Measurements from ENCODE around the gene CFAP299.

CFAP299 gene

DNA sequence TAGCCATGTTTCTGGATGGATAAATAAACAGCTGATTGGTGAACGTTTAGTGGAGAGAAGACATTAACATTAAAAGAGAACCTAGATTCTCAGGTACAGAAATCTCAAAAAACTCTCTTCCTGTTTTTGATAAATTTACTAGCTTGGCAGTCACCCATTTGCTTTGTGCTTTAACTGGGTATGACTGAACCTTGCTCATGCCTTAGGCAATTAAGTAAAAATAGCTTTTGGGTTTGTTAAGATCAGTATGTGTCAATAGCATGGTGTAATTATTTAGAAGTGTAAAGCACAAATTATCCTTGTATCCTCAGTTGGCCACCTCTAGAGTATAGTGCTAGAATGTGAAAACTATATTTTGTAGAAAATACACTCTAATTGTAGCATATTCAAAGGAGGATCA, 200.0 kb downstream of the CFAP299 start:
- TF ChIP-seq, protein P1, sequence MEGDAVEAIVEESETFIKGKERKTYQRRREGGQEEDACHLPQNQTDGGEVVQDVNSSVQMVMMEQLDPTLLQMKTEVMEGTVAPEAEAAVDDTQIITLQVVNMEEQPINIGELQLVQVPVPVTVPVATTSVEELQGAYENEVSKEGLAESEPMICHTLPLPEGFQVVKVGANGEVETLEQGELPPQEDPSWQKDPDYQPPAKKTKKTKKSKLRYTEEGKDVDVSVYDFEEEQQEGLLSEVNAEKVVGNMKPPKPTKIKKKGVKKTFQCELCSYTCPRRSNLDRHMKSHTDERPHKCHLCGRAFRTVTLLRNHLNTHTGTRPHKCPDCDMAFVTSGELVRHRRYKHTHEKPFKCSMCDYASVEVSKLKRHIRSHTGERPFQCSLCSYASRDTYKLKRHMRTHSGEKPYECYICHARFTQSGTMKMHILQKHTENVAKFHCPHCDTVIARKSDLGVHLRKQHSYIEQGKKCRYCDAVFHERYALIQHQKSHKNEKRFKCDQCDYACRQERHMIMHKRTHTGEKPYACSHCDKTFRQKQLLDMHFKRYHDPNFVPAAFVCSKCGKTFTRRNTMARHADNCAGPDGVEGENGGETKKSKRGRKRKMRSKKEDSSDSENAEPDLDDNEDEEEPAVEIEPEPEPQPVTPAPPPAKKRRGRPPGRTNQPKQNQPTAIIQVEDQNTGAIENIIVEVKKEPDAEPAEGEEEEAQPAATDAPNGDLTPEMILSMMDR (IDR thresholded peaks at IDR 0.05; ENCODE audit: insufficient read depth, missing control alignments): no peak
- FAIRE-seq (no peak), DNase-seq (ENCODE audit: insufficient read length, low spot score) (no peak)

DNA sequence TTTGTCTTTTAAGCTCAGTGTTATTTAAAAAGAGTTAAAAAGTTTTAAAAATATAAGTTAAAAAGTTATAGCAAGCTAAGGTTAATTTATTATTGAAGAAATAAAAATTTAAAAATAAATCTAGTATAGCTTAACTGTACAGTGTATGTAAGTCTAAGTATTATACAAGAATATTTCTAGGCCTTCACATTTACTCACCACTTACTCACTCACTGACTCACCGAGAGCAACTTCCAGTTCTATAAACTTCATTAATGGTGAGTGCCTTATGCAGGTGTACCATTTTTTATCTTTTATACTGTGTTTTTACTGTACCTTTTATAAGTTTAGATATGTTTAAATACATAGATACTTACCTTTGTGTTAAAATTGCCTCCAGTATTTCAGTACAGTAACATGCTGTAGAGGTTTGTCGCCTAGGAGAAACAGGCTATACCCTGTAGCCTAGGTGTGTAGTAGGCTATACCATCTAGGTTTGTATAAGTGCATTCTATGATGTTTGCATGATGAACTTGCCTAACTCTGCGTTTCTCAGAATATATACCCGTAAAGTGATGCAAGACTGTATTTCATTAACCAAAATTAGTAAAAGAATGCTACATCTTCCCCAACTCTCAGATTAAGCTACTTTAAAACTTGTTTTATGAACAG, 202.9 kb downstream of the CFAP299 start:
- no peak for FAIRE-seq

DNA sequence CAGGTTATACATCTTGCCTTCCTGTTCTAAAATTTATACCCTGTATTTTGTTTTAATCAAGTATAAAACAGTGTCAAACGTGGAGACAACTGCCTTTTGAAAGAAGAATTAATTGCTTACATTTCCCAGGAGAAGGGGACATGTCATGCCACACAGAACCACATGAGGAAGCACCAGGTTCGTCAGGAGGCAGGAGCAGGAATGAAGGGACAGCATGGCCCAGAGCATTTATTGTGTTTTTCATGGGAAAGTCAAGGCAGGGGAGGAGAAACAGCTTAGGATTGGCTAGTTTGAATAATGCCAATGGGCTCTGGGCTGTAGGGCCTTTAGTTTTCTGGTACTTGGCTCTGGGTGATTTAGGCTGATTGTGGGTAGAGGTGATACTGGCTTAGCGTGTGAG, 203.7 kb downstream of the CFAP299 start:
- TF ChIP-seq, protein P1 (IDR thresholded peaks at IDR 0.05; ENCODE audit: insufficient read depth, missing control alignments): no peak
- FAIRE-seq (no peak), DNase-seq (ENCODE audit: insufficient read length, low spot score) (no peak)

More for the DNA sequence above, 202.9 kb downstream of the CFAP299 start:
- no peak for DNase-seq (ENCODE audit: insufficient read length, low spot score)
- TF ChIP-seq, protein P1 (IDR thresholded peaks at IDR 0.05; ENCODE audit: insufficient read depth, missing control alignments): no peak

DNA sequence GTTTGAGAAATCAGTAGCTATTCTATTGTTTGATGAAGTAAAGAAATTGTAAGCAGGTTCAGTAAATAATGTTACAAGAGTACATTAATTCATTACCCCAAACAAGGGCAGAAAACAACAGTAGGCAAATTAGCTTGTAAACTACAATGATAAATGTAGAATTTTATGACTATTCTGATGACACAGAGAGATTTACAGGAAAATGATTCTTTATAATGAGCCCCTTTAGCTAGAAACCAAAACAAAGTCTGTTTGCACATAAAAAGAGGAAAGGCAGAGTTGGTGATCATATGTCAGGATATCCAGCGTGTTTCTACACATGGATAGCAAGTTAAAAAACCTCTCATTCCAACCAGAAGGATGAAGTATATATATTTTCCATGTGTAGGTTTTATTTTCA, 204.8 kb downstream of the CFAP299 start:
- TF ChIP-seq, protein P1 (IDR thresholded peaks at IDR 0.05; ENCODE audit: insufficient read depth, missing control alignments): no peak
- no peak for DNase-seq (ENCODE audit: insufficient read length, low spot score)
- FAIRE-seq: no peak

DNA sequence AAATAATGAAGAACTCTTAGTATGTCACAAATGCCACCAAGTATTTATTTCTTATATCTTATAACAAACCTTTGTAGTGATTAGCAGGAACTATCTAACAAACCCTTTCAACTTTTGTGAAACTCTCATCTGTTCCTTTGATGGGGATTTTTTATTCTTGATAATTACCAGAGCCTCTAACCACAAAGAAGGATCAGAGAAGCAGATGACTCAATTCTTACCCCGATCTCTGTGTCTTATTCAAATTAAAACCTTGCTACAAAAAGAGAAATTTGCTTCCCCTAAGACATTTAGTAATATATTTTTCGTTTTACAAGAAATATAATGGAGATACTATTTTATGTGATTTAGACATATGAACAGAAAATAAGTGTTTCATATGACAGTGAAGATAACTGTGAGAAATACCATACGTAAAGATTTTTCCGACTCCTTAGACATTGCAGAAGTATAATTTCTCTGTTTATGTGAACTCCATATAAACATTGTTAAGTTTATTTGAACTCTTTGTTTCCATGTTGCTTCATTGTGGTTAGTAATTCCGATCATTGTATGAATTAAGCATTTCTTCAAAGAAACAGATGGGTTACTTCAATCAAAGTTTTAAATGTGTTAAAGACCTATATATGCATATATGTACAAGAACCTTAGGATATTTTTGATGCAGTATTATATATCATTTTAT, 205.4 kb downstream of the CFAP299 start:
- TF ChIP-seq, protein P1 (IDR thresholded peaks at IDR 0.05; ENCODE audit: insufficient read depth, missing control alignments): no peak
- no peak for DNase-seq (ENCODE audit: insufficient read length, low spot score)
- FAIRE-seq: no peak

DNA sequence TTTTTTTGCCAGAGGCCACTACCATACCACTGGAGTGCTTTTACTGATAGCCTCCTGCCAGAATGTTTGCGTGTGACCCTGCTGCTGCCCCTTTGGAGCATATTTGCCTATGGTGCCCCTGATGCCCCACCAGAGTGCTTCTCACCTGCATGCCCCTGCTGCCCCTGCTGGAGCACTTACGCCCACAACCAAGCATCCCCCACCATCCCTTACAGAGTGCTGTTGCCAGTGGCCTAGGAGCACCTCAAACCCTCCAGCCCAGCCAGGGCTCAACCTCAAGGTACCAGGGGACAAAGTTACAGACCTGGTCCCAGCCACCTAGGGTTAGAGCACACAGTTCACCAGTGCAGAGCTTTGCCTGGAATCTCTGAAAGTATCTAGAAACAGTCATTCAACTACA, 207.2 kb downstream of the CFAP299 start:
- FAIRE-seq (no peak), DNase-seq (ENCODE audit: insufficient read length, low spot score) (no peak)
- TF ChIP-seq, protein P1 (IDR thresholded peaks at IDR 0.05; ENCODE audit: insufficient read depth, missing control alignments): no peak

DNA sequence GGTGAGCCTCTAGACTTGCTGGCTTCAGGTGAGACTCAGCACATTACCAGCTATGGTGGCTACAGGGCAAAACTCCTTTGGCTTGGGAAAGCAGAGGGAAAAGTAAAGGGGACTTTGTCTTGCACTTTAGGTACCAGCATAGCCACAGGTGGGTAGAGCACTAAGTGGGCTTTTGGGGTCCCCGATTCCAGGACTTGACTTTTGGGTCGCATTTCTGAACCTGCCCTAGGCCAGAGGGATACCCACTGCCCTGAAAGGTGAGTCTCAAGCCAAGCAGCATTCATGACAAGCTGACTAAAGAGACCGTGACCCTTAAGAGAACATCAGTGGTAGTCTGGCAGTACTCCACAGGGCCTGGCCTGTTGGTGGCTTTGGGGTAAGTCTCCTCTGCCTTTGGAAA, 224.8 kb downstream of the CFAP299 start:
- FAIRE-seq: no peak
- DNase-seq (ENCODE audit: insufficient read length, low spot score): no peak
- TF ChIP-seq, protein P1 (IDR thresholded peaks at IDR 0.05; ENCODE audit: insufficient read depth, missing control alignments): no peak

Measured in D721Med (cell line).